Measurements from ENCODE around the gene LDLRAD4.

DNA sequence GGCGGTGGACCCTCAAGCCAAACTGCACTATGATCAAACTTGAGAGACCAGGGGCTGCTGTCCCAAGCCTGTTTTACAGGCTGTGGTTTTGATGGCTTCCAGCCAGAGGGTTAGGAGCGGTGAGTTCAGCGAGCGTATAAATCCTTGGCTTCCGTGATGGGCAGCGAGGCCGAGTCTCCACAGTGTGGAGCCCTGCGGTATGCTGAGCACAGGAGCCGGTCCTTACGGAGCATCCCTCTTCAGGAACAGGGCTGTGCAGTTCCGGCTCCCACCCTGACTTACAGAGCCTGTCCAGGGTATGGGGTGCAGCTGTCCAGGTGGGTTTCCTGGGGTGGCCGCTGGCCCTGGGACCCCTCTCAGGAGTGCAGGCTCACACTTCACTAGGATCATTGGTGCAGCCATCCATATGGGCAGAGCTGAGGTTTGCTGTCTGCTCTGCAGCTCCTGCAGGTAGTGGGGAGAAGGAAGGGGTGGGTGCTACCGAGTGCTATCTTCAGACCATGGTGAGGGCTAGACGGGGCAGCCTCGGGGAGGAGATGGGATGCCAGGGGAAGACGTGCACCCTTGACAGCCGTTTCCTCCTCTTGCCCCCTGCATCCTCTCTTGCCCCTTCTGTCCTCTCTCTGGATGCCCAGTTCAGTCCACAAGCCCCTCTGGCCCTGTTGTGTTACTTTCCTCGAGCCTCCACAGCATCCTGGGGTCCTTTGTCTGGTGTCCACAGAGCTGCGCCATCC is 403.5 kb downstream of the LDLRAD4 start:
- TF ChIP-seq, protein P1, sequence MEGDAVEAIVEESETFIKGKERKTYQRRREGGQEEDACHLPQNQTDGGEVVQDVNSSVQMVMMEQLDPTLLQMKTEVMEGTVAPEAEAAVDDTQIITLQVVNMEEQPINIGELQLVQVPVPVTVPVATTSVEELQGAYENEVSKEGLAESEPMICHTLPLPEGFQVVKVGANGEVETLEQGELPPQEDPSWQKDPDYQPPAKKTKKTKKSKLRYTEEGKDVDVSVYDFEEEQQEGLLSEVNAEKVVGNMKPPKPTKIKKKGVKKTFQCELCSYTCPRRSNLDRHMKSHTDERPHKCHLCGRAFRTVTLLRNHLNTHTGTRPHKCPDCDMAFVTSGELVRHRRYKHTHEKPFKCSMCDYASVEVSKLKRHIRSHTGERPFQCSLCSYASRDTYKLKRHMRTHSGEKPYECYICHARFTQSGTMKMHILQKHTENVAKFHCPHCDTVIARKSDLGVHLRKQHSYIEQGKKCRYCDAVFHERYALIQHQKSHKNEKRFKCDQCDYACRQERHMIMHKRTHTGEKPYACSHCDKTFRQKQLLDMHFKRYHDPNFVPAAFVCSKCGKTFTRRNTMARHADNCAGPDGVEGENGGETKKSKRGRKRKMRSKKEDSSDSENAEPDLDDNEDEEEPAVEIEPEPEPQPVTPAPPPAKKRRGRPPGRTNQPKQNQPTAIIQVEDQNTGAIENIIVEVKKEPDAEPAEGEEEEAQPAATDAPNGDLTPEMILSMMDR (conservative IDR thresholded peaks at IDR 0.05), result no peak; the same call in 1 of the 2 replicates
- no peak for TF ChIP-seq ZFX (IDR thresholded peaks at IDR 0.05)
